ENCODE results near the gene HEG1. TPM values are rescaled to one million over a fixed set of nuclear protein-coding genes. Genes with fewer than 3 reads are reported as not detected.

Gene HEG1
- total and polyA plus RNA-seq, 2 of the 4 experiments (the other 2 are of a cell fraction), result 25.6 to 43.4 TPM

GRCh38 chr3:125087768-125088391, 32.1 kb upstream of the HEG1 start:
- peaks cover 10% of the 10 kb centered on the region for H3K4me1 ChIP-seq (ENCODE audit: control insufficient read depth, insufficient read depth, low read length)
- no peak overlapping the region for H3K56ac ChIP-seq (ENCODE audit: extremely low read depth, insufficient read depth, low read length)
- peak overlapping the region; percentile 69; the same call in 1 of the 2 replicates for H4K91ac ChIP-seq (ENCODE audit: insufficient read depth, low read depth, low read length)
- no peak overlapping the region; the same call in 1 of the 2 replicates for H4K5ac ChIP-seq (ENCODE audit: low read depth, low read length)
- intact Hi-C loops (cut with micrococcal nuclease), result no loop called here
- in situ Hi-C loops (cut with MboI; ENCODE audit: low sequenced_read_pairs), result no loop called here
- H2BK15ac ChIP-seq (ENCODE audit: low read depth, low read length), result peak overlapping the region; percentile 67; the same call in 1 of the 3 replicates
- peak overlapping the region; percentile 59 for H2BK5ac ChIP-seq (ENCODE audit: low read depth, low read length, poor library complexity, severe bottlenecking)
- no peak overlapping the region for H3K4me3 ChIP-seq (ENCODE audit: insufficient read depth, low read depth, low read length)
- 0 out of 2 replicates have a peak overlapping the region, but pooled peaks have one; percentile 30 for H3K27ac ChIP-seq (ENCODE audit: insufficient read depth, low read length)
- BruUV-seq (replicated peaks), result no TSS peak
- CTCF ChIA-PET, result no interaction called here
- H3K79me1 ChIP-seq (ENCODE audit: low read depth in 1 of 2, low read length in 2 of 2), result no peaks in the 10 kb centered on the region
- H3K4ac ChIP-seq (ENCODE audit: low read depth, low read length), result peak overlapping the region; percentile 68
- ATAC-seq (ENCODE audit: low read depth) (peak; percentile 77), DNase-seq (peak; percentile 69)
- peaks cover 2% of the 10 kb centered on the region for H3K9me3 ChIP-seq (ENCODE audit: control insufficient read depth, insufficient read depth, low read length)
- H4K8ac ChIP-seq (ENCODE audit: low read depth in 2 of 2, low read length in 2 of 2), result peak overlapping the region in 1 of 2 experiments; percentile 60; a peak in 1 of 4 replicates
- H3K23ac ChIP-seq (ENCODE audit: low read depth, low read length), result no peak overlapping the region
- H3K4me2 ChIP-seq (ENCODE audit: low read depth, low read length), result no peak overlapping the region
- dilution Hi-C loops (cut with HindIII; ENCODE audit: low sequenced_read_pairs, unreplicated experiment), result no loop called here
- TF ChIP-seq NFE2L2 (IDR thresholded peaks at IDR 0.05; ENCODE audit: low read depth, low read length) (no peak), BHLHE40 (IDR thresholded peaks at IDR 0.05; ENCODE audit: low read depth, low read length) (no peak), USF2 (IDR thresholded peaks at IDR 0.05; ENCODE audit: low read depth, low read length) (no peak), FOS (IDR thresholded peaks at IDR 0.05; ENCODE audit: low read depth, low read length) (0 out of 2 replicates have a peak, but pooled peaks have one; percentile 16), MAZ (IDR thresholded peaks at IDR 0.05; ENCODE audit: borderline replicate concordance, low read depth, low read length) (no peak), CEBPB (IDR thresholded peaks at IDR 0.05; ENCODE audit: low read depth, low read length) (no peak), MXI1 (IDR thresholded peaks at IDR 0.05; ENCODE audit: borderline replicate concordance, low read depth, low read length) (no peak)
- peak overlapping the region; percentile 49; the same call in 1 of the 2 replicates for H2AK5ac ChIP-seq (ENCODE audit: low read depth, low read length)
- 0 out of 2 replicates have a peak overlapping the region, but pooled peaks have one; percentile 9 for H3K18ac ChIP-seq (ENCODE audit: low read depth, low read length)
- peak overlapping the region; percentile 66; the same call in 1 of the 2 replicates for H2BK120ac ChIP-seq (ENCODE audit: low read depth, low read length)
- WGBS, 2 experiments (ENCODE audit: extremely low coverage in 2 of 2, insufficient read length in 1 of 2), result 80% methylated on average over 1 of the region's 6 CpGs; no CpG with 5 or more reads in 1 of the 2 experiments
- peaks cover 12% of the 10 kb centered on the region for H3K9me1 ChIP-seq (ENCODE audit: insufficient read depth, low read length)
- no peaks in the 10 kb centered on the region for H4K20me1 ChIP-seq (ENCODE audit: insufficient read depth, low read length)
- 0 out of 2 replicates have a peak overlapping the region, but pooled peaks have one; percentile 9 for H2BK20ac ChIP-seq (ENCODE audit: low read depth, low read length)
- peak overlapping the region; percentile 46 for H3K14ac ChIP-seq (replicated peaks; ENCODE audit: low read depth, low read length)
- POLR2A ChIA-PET (ENCODE audit: unreplicated experiment), result no interaction called here
- no peak overlapping the region for H2AK9ac ChIP-seq (replicated peaks; ENCODE audit: low read depth, low read length, poor library complexity)
- H3K27me3 ChIP-seq (ENCODE audit: control insufficient read depth, insufficient read depth, low read length), result no peaks in the 10 kb centered on the region
- H3K36me3 ChIP-seq (ENCODE audit: control insufficient read depth, insufficient read depth, low read length), result no peaks in the 10 kb centered on the region; the same call in 1 of the 2 replicates
- H3K9ac ChIP-seq (ENCODE audit: low read depth, low read length), result no peak overlapping the region
- peak overlapping the region; percentile 53 for H2AFZ ChIP-seq (replicated peaks; ENCODE audit: low read length, poor library complexity)
